Mesothelial cell of epicardium (in vitro differentiated cells): ENCODE measurements around the gene SLC38A10. TPM values are rescaled to one million over a fixed set of nuclear protein-coding genes. Genes with fewer than 3 reads are reported as not detected.
A peak's percentile ranks its signal among the peaks of the same experiment; 100 is the strongest.

ENCODE experiments used
- DNase-seq, 2 experiments: peaks; one replicate each; pipeline ENCODE4 v3.0.0; 2021; ENCODE audit warnings: low spot score in 2 of 2; ENCODE audit not compliant: unreplicated experiment in 2 of 2
- H3K27ac Mint-ChIP-seq: 2 replicates; pipeline ENCODE4 v1.8.0; 2021; ENCODE audit warnings: mixed read lengths
- H3K27me3 Mint-ChIP-seq: 2 replicates; pipeline ENCODE4 v1.8.0; 2021; ENCODE audit warnings: low read depth, mixed read lengths
- H3K36me3 Mint-ChIP-seq: 2 replicates; pipeline ENCODE4 v1.8.0; 2021; ENCODE audit warnings: mixed read lengths
- H3K4me1 Mint-ChIP-seq: 2 replicates; pipeline ENCODE4 v1.8.0; 2021; ENCODE audit warnings: mixed read lengths
- H3K4me3 Mint-ChIP-seq: 2 replicates; pipeline ENCODE4 v1.8.0; 2021; ENCODE audit warnings: mild to moderate bottlenecking, moderate library complexity, mixed read lengths
- H3K9me3 Mint-ChIP-seq: 2 replicates; pipeline ENCODE4 v1.8.0; 2021; ENCODE audit warnings: mixed read lengths
- CTCF ChIP-seq: fragments of 200-600 bp; sonication (generic); IDR thresholded peaks from one replicate; pipeline ENCODE4 v1.5.0; 2021; ENCODE audit warnings: antibody characterized with exemption; ENCODE audit not compliant: unreplicated experiment
- total RNA-seq: library from RNA; stranded (reverse); gene quantifications from 3 replicates; pipeline ENCODE4 v1.2.1, GENCODE V29; 2021

The SLC38A10 gene
- total RNA-seq, 1 donor from 2014 or later, result 103 TPM

- Mint-ChIP-seq H3K27me3 (no peaks in the 10 kb centered on the region), H3K9me3 (no peaks in the 10 kb centered on the region), H3K36me3 (peaks cover 4% of the 10 kb centered on the region), H3K4me3 (no peak overlapping the region), H3K4me1 (no peaks in the 10 kb centered on the region), H3K27ac (no peak overlapping the region)
- no peak for TF ChIP-seq CTCF
- no peak for DNase-seq
Observed at GRCh38 chr17:81203136-81203535, 92.0 kb downstream of the SLC38A10 start.

GRCh38 chr17:81202318-81202717 is 92.8 kb downstream of the SLC38A10 start:
- Mint-ChIP-seq H3K4me3 (no peak overlapping the region), H3K27ac (no peak overlapping the region), H3K9me3 (no peaks in the 10 kb centered on the region), H3K27me3 (no peaks in the 10 kb centered on the region), H3K4me1 (no peaks in the 10 kb centered on the region), H3K36me3 (peaks cover 4% of the 10 kb centered on the region)
- no peak for TF ChIP-seq CTCF
- DNase-seq, result no peak

GRCh38 chr17:81200695-81201580 is 94.2 kb downstream of the SLC38A10 start:
- no peaks in the 10 kb centered on the region for H3K4me1 Mint-ChIP-seq
- H3K27me3 Mint-ChIP-seq, result no peaks in the 10 kb centered on the region
- H3K36me3 Mint-ChIP-seq, result peaks cover 2% of the 10 kb centered on the region
- no peak overlapping the region for H3K27ac Mint-ChIP-seq
- H3K4me3 Mint-ChIP-seq, result no peak overlapping the region
- H3K9me3 Mint-ChIP-seq, result no peaks in the 10 kb centered on the region
- no peak for DNase-seq
- peak; percentile 82 for TF ChIP-seq CTCF

- Mint-ChIP-seq H3K27me3 (no peaks in the 10 kb centered on the region), H3K9me3 (no peaks in the 10 kb centered on the region), H3K4me1 (no peaks in the 10 kb centered on the region), H3K36me3 (peaks cover 2% of the 10 kb centered on the region), H3K27ac (no peak overlapping the region), H3K4me3 (no peak overlapping the region)
- no peak for TF ChIP-seq CTCF
- DNase-seq, result no peak
Observed at GRCh38 chr17:81200201-81200600, 94.9 kb downstream of the SLC38A10 start.

GRCh38 chr17:81199482-81199830 is 95.7 kb downstream of the SLC38A10 start:
- Mint-ChIP-seq H3K4me1 (no peaks in the 10 kb centered on the region), H3K9me3 (no peaks in the 10 kb centered on the region), H3K27ac (no peak overlapping the region)

More at GRCh38 chr17:81199482-81199830, 95.7 kb downstream of the SLC38A10 start:
- TF ChIP-seq CTCF, result no peak
- no peak for DNase-seq
- H3K27me3 Mint-ChIP-seq, result no peaks in the 10 kb centered on the region
- H3K4me3 Mint-ChIP-seq, result no peak overlapping the region
- H3K36me3 Mint-ChIP-seq, result peaks cover 2% of the 10 kb centered on the region
